Transverse colon (tissue), 4 donors: Measurements from ENCODE around the gene C10orf95.

Source experiments
- EP300 ChIP-seq: sonication (generic); formaldehyde crosslinking; IDR thresholded peaks from one replicate; pipeline ENCODE4 v1.6.1; 2017; ENCODE audit warnings: antibody characterized with exemption, low read depth
- POLR2A ChIP-seq: fragments of 450-650 bp; IDR thresholded peaks from one replicate; pipeline ENCODE4 v1.6.1; 2016; ENCODE audit warnings: antibody characterized with exemption, mild to moderate bottlenecking, moderate library complexity
- POLR2AphosphoS5 ChIP-seq, 3 donors: sonication (generic); formaldehyde crosslinking; IDR thresholded peaks; one replicate each; pipeline ENCODE4 v1.6.1; 2016; ENCODE audit warnings: antibody characterized with exemption in 3 of 3
- TF ChIP-seq, protein P1 (sequence below), 5 experiments: fragments of 200-600 bp in 3 of 5; fragments of 450-650 bp in 2 of 5; sonication (generic) in 3 of 5; IDR thresholded peaks; 1 replicate in 2 of 5; 2 replicates in 3 of 5; pipeline ENCODE4 v1.5.1; 2016 to 2017; ENCODE audit warnings: antibody characterized with exemption in 5 of 5, inconsistent platforms in 3 of 5, mild to moderate bottlenecking in 2 of 5, moderate library complexity in 1 of 5

GRCh38 chr10:102405108-102405571 lies 46.2 kb downstream of the C10orf95 start:
- TF ChIP-seq, protein P1, sequence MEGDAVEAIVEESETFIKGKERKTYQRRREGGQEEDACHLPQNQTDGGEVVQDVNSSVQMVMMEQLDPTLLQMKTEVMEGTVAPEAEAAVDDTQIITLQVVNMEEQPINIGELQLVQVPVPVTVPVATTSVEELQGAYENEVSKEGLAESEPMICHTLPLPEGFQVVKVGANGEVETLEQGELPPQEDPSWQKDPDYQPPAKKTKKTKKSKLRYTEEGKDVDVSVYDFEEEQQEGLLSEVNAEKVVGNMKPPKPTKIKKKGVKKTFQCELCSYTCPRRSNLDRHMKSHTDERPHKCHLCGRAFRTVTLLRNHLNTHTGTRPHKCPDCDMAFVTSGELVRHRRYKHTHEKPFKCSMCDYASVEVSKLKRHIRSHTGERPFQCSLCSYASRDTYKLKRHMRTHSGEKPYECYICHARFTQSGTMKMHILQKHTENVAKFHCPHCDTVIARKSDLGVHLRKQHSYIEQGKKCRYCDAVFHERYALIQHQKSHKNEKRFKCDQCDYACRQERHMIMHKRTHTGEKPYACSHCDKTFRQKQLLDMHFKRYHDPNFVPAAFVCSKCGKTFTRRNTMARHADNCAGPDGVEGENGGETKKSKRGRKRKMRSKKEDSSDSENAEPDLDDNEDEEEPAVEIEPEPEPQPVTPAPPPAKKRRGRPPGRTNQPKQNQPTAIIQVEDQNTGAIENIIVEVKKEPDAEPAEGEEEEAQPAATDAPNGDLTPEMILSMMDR (IDR thresholded peaks at IDR 0.05) = no peak
- TF ChIP-seq POLR2AphosphoS5 (IDR thresholded peaks at IDR 0.05) = no peak
- TF ChIP-seq POLR2A = no peak
- TF ChIP-seq EP300 = no peak
